NCI-H1694 treated with DMSO at 0.1 percent for 48 hours (cell line): ENCODE data around the gene ITGB6.

Source experiments
- DNase-seq: peaks from one replicate; lab custom pipeline; 2025; lab: John Stamatoyannopoulos, UW

ITGB6 gene

GRCh38 chr2:160087854-160088745 lies 112.0 kb downstream of the ITGB6 start:
- DNase-seq, result no peak

DNA sequence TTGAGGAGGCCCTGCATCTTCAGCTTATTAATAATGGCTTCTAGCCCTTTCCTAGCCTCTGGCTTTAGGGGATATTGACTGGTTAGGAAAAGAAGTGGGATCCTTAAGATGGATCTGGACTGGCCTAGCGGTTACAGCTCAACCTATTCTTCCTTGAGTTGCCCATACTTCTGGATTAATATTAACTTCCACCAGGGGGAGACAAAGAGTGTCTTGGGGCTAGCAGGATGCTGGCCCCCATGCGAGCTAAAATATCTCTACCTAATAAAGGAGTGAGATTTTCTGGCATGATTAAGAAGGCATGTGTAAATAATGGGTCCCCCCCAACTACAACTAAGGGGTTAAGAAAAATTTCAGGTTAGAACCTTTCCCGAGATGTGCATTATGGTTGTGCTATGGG lies 114.4 kb downstream of the ITGB6 start:
- no peak for DNase-seq

GRCh38 chr2:160077912-160078810 lies 121.9 kb downstream of the ITGB6 start:
- DNase-seq, result no peak

- no peak for DNase-seq
Measured at GRCh38 chr2:160076914-160077313, 123.2 kb downstream of the ITGB6 start.

GRCh38 chr2:160076241-160076640 lies 123.8 kb downstream of the ITGB6 start:
- DNase-seq, result no peak

DNA sequence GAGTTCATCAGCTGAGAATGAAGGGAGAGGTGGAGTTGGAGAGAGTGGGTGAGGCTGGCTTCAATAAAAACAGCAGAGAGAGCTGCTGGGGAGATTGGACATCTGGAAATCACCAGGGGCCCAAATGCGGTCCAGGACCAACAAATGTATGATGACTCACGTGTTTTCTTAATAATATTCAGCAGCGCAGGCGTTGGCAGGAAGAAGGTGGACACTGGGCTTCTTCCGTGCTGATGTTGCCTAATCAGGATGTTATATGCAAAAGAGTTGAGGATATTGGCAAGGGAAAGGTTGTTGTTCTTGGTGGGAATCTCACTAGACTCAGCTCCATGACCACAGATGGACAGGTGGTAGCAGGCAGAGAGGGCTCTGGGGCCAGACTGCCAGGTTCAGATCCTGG lies 124.9 kb downstream of the ITGB6 start:
- no peak for DNase-seq

GRCh38 chr2:160073284-160073888 lies 126.7 kb downstream of the ITGB6 start:
- DNase-seq, result no peak

DNA sequence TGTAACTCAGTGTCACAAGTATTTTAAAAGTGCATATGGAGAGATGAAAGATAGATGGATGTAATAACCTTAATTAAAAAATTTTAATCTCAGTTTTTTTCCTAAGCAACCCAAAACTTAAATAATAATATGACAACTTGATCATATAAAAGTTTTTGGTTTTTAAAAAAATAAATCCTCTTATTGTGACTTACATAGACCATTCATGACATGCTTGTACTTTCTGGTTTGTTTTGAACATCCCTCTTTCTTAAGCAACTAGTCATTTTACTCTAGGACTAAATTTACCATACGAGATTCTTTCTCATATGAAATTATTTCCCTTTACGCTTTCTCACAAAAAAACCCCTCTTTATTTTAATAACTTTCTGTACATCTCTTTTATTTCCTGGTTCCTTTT lies 131.2 kb downstream of the ITGB6 start:
- DNase-seq, result no peak

DNA sequence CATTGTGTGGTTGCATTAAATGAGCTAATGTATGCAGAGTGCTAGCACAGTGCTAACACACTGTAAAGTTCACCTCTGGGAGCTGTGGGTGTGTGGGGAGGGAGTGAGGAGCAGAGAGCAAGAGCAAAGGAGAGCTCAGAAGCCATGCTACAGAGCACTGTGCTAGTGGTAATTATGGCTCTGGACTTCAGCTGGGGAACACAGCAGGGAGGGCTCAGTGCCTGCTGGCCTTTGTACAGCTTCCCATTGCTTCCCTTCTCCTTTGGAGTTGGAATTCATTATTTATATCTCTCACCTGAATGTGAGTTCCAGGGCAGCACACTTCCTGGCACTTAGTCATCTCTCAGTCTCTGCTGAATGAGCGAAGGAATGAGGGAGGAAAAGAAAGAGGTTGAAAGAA lies 135.2 kb downstream of the ITGB6 start:
- no peak for DNase-seq

DNA sequence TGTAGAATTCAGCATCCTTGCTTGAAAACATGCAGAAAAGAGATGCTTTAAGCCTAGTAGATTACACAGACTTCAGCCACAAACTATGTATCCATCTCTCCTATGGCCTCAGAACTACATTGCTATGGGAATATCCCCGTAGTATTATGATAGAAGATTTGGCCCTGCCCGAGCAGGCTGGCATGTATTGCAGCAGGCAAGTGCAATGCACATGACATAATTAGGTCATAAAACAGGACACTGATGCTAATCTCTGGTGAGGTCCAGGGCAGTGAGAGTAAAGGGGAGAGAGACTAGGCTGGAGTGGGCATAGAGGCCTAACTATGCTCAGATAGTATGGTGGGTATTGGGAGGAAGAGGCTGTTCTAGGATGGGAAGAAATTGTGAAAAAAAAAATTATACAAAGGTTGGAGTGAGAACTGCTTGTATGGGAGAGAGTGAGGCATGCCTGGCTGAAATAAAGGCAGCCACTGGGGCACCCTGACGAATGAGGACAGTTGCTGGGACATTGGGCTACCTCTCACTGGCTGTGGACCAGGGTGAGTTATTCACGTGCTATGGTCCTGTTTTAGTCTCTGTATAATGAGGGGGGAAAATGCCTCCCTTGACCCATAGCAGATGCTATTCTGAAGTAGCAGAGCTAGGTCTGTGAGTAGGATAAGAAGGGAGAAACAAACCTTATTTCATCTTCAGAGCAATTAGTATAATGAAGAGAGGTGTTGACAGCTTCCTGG lies 136.0 kb downstream of the ITGB6 start:
- DNase-seq, result no peak

- DNase-seq, result no peak
Measured at GRCh38 chr2:160063271-160063670, 136.8 kb downstream of the ITGB6 start.

DNA sequence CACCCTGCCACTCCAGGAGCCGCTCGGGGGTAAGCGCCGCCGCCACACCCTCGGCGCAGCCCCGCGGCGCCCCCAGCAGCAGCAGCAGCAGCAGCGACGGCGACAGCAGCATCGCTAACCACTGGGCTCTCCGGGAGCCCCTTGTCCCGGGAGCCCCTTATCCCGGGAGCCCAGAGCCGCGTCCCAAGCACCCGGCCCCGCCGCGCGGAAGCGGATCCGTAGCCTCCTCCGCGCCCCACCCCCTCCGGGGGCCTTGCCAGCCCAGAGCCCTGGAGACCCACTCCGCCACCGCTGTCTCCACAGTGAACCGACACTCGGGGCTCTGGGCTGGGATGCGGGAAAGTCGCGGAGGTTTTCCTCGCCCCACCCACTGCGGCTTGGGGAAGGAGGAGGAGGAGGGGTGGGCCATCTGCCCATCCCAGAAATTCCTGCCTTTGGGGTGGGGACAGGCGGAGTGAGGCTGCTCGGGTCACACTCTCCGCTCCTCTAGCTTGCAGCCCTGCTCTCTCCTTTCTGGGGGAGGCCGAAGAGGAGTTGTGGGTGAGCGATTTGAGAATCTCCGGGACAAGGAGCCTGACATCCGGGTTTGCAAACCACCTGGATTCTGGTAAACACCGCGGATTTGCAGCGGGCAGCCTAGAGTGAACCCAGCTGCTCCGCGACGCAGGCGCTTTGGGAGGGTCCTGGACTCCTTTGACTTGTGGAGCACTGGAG lies 137.6 kb downstream of the ITGB6 start, which contains the start of gene PLA2R1:
Gene PLA2R1 (minus strand): TSS at position 324 of the 714 bp plus-strand sequence. CDS start 212 bp downstream, at position 112.
- peak; percentile 2 for DNase-seq

- DNase-seq, result no peak
Measured at GRCh38 chr2:160061944-160062291, 138.2 kb downstream of the ITGB6 start.

DNA sequence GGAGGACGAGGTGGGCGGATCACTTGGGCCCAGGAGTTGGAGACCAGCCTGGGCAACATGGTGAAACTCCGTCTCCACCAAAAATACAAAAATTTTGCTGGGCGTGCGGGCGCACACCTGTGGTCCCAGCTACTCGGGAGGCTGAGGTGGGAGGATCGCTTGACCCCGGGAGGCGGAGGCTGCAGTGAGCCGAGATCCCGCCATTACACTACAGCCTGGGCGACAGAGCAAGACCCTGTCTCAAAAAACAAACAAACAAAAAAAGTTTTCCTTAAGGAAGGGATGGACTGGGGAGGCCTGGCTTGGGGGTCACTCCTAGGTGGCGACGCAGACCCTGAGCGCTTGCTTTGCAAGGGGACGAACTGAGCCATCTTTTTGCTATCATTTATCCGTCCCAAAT lies 138.5 kb downstream of the ITGB6 start:
- no peak for DNase-seq

- no peak for DNase-seq
Measured at GRCh38 chr2:160060297-160060696, 139.8 kb downstream of the ITGB6 start.

GRCh38 chr2:160057356-160057755 lies 142.7 kb downstream of the ITGB6 start:
- DNase-seq, result no peak

DNA sequence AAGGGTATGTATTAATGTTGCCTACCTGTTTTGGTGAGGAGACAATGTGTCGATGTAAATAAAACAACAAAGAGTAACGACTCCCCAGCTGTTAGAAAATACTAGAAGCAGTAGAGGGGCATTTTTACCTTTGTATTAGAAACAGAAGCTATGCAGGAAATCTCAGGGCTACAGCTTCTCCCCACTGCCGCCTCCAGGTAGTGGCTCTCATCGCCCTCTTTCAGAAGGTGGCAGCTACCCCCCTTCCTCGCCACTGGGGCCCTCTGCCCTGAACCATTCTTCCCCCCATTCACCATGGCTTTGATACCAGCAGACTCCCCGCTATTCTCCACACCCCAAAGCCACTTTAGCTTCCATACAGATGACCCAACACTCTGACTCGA lies 144.4 kb downstream of the ITGB6 start:
- DNase-seq, result no peak

DNA sequence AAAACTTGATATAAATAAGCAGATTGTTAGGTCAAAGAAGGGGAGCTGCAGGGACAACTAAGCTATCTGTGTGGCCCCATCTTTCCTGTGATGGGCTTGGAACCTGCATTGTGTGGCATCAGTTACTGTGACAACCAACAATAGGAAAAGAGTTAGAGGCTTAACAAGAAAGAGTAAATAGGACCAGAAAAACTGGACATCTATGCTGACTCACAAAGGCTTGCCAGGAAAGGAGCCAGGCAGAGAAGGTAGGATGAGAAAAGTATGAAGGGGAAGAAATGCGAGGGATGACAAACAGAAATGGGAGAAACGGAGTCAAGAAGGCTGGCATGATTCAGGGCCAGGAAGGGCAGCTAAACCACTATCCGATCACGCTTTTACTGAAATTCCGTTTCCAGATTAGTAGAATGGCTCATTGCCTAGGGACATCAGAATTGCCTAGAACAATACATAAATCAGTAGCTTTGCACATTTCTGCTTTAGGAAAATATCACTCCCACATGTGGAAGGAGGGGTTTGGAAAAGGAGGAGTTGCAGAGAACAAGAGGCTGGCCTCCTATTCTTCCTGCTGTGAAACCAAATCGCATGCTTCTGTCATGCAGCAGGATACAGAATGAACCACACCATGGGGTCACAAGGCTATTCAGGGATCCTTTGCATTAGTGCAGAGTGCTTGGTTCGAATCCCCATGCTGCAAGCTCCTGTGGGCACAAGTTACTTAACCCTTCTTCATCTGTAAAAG lies 144.9 kb downstream of the ITGB6 start:
- no peak for DNase-seq

GRCh38 chr2:160053946-160054345 lies 146.1 kb downstream of the ITGB6 start:
- DNase-seq, result no peak

DNA sequence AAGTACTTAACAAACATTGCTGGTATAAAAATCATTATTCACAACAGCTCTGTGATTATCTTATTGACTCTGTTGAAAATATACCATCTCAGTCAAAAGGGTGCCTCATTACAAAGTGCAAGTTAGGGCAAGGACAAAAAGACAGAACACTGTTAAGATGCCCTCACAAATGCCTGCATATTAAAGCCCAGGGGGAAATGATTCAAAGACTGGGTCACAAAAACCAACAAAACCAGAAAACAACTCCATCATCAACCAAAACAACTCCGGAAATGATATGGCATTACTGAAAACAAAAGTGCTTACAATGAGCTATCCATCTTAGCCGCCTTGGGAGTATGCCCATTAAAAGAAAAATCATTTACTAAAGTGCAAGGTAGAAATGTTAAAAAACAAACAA lies 147.5 kb downstream of the ITGB6 start:
- DNase-seq, result no peak
